SIG-M5 treated with dmso at 0.1 percent for 504 hours (cell line): Measurements from ENCODE around the gene DTL.
"Not testable (repeated sequence)": the region's sequence is repeated elsewhere in the genome, so short reads cannot be mapped to it uniquely, and the experiment has no call there.

ENCODE experiments used
- DNase-seq: peaks from one replicate; lab custom pipeline; 2025; ENCODE audit not compliant: unreplicated experiment; lab: John Stamatoyannopoulos, UW

Gene DTL

GRCh38 chr1:212035123-212035834 lies at the start of gene DTL, which contains the start of gene INTS7:
DTL (plus strand) TSS chr1:212035748; CDS start chr1:212035891, 143 bp downstream.
INTS7 (minus strand) TSS chr1:212035557; CDS start chr1:212035437, 120 bp downstream.
- peak; percentile 100 for DNase-seq

- DNase-seq, result no peak
These were observed 48.8 kb upstream of the DTL start for GRCh38 chr1:211986628-211987254.

- DNase-seq, result no peak
These were observed 43.9 kb upstream of the DTL start for GRCh38 chr1:211991695-211992094.

GRCh38 chr1:211997426-211997825 lies 38.1 kb upstream of the DTL start:
- DNase-seq, result not testable (repeated sequence)

- no peak for DNase-seq
These were observed 33.0 kb upstream of the DTL start for GRCh38 chr1:212002536-212002935.

GRCh38 chr1:212004895-212005608 lies 30.5 kb upstream of the DTL start:
- DNase-seq, result no peak

GRCh38 chr1:212007178-212007577 lies 28.4 kb upstream of the DTL start:
- DNase-seq, result no peak

GRCh38 chr1:212007886-212008285 lies 27.7 kb upstream of the DTL start:
- no peak for DNase-seq

GRCh38 chr1:212009561-212009960 lies 26.0 kb upstream of the DTL start:
- no peak for DNase-seq

GRCh38 chr1:212010004-212010403 lies 25.5 kb upstream of the DTL start:
- no peak for DNase-seq

GRCh38 chr1:212012034-212012740 lies 23.4 kb upstream of the DTL start:
- DNase-seq, result peak; percentile 73

GRCh38 chr1:212013672-212014071 lies 21.9 kb upstream of the DTL start:
- DNase-seq, result no peak

- no peak for DNase-seq
These were observed 14.6 kb upstream of the DTL start for GRCh38 chr1:212020975-212021374.

- no peak for DNase-seq
These were observed 14.0 kb upstream of the DTL start for GRCh38 chr1:212021563-212021962.

GRCh38 chr1:212022908-212023307 lies 12.6 kb upstream of the DTL start:
- DNase-seq, result not testable (repeated sequence)

- no peak for DNase-seq
These were observed 10.9 kb upstream of the DTL start for GRCh38 chr1:212024469-212025149.

GRCh38 chr1:212027727-212028126 lies 7.8 kb upstream of the DTL start:
- not testable (repeated sequence) for DNase-seq

- peak; percentile 63 for DNase-seq
These were observed 4.5 kb upstream of the DTL start for GRCh38 chr1:212030936-212031528.

GRCh38 chr1:212034516-212035122 lies 929 bp upstream of the DTL start:
- no peak for DNase-seq
